ENCODE results near the gene TRERF1.

DNA sequence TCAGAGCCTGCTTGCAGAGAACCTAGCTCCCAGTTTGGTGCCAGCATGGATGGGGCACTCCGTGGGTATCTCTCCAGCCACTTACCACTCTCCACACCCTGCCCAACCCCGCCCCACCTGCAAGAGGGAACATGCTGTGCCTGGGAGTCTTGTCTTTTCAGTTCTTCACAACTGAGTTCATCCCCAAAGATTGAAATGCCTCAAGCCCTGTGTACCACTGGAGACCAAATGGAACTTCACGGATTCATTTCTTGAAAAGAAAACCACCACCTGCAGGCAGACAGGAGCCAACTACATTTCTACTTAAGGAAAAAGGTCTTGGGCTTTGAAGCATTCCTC, 50.1 kb downstream of the TRERF1 start:
- TF ChIP-seq, protein P1, sequence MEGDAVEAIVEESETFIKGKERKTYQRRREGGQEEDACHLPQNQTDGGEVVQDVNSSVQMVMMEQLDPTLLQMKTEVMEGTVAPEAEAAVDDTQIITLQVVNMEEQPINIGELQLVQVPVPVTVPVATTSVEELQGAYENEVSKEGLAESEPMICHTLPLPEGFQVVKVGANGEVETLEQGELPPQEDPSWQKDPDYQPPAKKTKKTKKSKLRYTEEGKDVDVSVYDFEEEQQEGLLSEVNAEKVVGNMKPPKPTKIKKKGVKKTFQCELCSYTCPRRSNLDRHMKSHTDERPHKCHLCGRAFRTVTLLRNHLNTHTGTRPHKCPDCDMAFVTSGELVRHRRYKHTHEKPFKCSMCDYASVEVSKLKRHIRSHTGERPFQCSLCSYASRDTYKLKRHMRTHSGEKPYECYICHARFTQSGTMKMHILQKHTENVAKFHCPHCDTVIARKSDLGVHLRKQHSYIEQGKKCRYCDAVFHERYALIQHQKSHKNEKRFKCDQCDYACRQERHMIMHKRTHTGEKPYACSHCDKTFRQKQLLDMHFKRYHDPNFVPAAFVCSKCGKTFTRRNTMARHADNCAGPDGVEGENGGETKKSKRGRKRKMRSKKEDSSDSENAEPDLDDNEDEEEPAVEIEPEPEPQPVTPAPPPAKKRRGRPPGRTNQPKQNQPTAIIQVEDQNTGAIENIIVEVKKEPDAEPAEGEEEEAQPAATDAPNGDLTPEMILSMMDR (IDR thresholded peaks at IDR 0.05) = no peak
- TF ChIP-seq POLR2AphosphoS5 (IDR thresholded peaks at IDR 0.05; ENCODE audit: insufficient read depth in 1 of 2, low read depth in 1 of 2) (peak in 1 of 2 donors; percentile 13), POLR2A (IDR thresholded peaks at IDR 0.05) (no peak)
